Adrenal gland (tissue), 12 donors: Measurements from ENCODE around the gene ATOSA. TPM values are rescaled to one million over a fixed set of nuclear protein-coding genes. Genes with fewer than 3 reads are reported as not detected.

Experiments used
- DNase-seq, 7 donors: peaks; one replicate each; pipeline ENCODE4 v3.0.0-alpha.2; 2019 to 2020
- H3K27ac ChIP-seq, 5 donors: fragments of 200-600 bp; sonication (generic) in 4 of 5; 1 replicate in 3 of 5; 2 replicates in 2 of 5; pipeline versions ENCODE4 v1.5.1 to v1.8.0; 2016 to 2020; ENCODE audit warnings: mild to moderate bottlenecking in 1 of 5
- H3K27me3 ChIP-seq: fragments of 200-600 bp; 2 replicates; pipeline ENCODE4 v1.8.0; 2021
- H3K36me3 ChIP-seq, 2 donors: fragments of 200-600 bp; replicated peaks in 1 of 2; 1 replicate in 1 of 2; 2 replicates in 1 of 2; pipeline versions ENCODE4 v1.5.1 to v1.8.0; 2018 to 2022
- H3K4me1 ChIP-seq, 2 donors: fragments of 200-600 bp; replicated peaks in 1 of 2; 1 replicate in 1 of 2; 2 replicates in 1 of 2; pipeline versions ENCODE4 v1.5.1 to v1.8.0; 2018 to 2021
- H3K4me3 ChIP-seq, 4 donors: fragments of 200-600 bp; sonication (generic) in 3 of 4; one replicate each; pipeline ENCODE4 v1.5.1; 2016 to 2018
- H3K9me3 ChIP-seq, 3 donors: fragments of 200-600 bp; sonication (generic) in 1 of 3; replicated peaks in 1 of 3; 1 replicate in 2 of 3; 2 replicates in 1 of 3; pipeline versions ENCODE4 v1.5.1 to v1.8.0; 2016 to 2021
- POLR2A ChIP-seq, 2 donors: fragments of 450-650 bp; IDR thresholded peaks; one replicate each; pipeline ENCODE4 v1.6.1; 2017; ENCODE audit warnings: antibody characterized with exemption in 2 of 2, mild to moderate bottlenecking in 2 of 2, moderate library complexity in 1 of 2
- WGBS, 4 donors: extraction: QIAGEN DNeasy Blood & Tissue Kit in 2 of 4; methylation state at CpG; one replicate each; pipeline versions ENCODE4 v1.1.5 to v1.1.7; 2013 to 2017; 5-methylcytosine and 5-hydroxymethylcytosine counted together
- intact Hi-C, 2 donors: fragments of 100-400 bp; cut with DNase I; formaldehyde crosslinking; loops; one replicate each; pipeline versions ENCODE4 v1.14.1 to v1.15.0; 2022 to 2023
- polyA plus RNA-seq, 3 donors: library from polyadenylated mRNA; stranded (reverse); fragments of 200-250 nt in 2 of 3; fragments of 350-450 nt in 1 of 3; fragmentation: Illumina TruSeq in 1 of 3; extraction: RNeasy Lipid Tissue Mini Kit (QIAGEN cat#74804) in 1 of 3; gene quantifications; one replicate each; pipeline ENCODE4 v1.2.3, GENCODE V29; 2013 to 2014
- total RNA-seq, 9 donors: library from RNA; depleted of rRNA in 4 of 9; stranded (reverse); fragments of >200 nt in 4 of 9; fragments of 120-200 nt in 1 of 9; fragmentation: NEBNext Ultra II Directional in 1 of 9; extraction: Animal tissue kit (Norgen Biotek cat#: 25700) in 1 of 9; gene quantifications; one replicate each; pipeline versions ENCODE4 v1.1.0 to v1.2.4, GENCODE V29; 2013 to 2023
- TF ChIP-seq, protein P1 (sequence below), 6 experiments: fragments of 450-650 bp in 4 of 6; fragments of 200-600 bp in 2 of 6; sonication (generic) in 1 of 6; IDR thresholded peaks; 1 replicate in 5 of 6; 2 replicates in 1 of 6; pipeline versions ENCODE4 v1.5.1 to v1.8.0; 2016 to 2021; ENCODE audit warnings: antibody characterized with exemption in 6 of 6, mild to moderate bottlenecking in 2 of 6, moderate library complexity in 1 of 6
- donor health status: healthy with polysubstance abuse.
- donor health status: Bipolar disorder and iron deficiency.
- donor health status: DM: yes; HTN: yes; CAD: no.
- donor health status: DM: no; HTN: no; CAD: no.
- donor health status: DM: no; HTN: no; CAD: no.
- donor health status: DM: yes; HTN: yes; CAD: no.

The ATOSA gene
- total and polyA plus RNA-seq, 12 donors: 26.0 to 128 (median 53.8) TPM

DNA sequence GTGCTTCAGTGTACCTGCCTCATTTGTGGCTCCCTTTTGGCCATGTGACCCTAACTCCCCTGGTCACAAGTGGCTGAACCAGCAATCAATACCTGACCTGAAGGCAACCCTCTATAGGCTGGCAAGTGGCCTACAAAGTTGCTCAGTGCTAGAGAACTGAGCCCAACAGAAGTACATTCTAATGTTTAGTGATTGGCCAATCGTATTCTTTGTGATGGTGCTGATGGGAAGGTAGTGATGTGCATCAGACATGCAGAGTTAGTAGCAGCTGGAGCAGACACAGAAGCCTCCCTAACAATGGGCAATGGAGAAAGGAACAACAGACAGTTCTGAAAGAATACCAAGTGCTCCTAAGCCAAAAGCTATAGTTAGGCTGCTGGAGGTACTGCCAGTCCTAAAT lies 10.4 kb upstream of the ATOSA start:
- H3K4me3 ChIP-seq: no peak overlapping the region
- WGBS, 4 donors: 78 to 93% (median 84%) methylated on average over 1 of the region's 1 CpG
- intact Hi-C loops: no loop called here

DNA sequence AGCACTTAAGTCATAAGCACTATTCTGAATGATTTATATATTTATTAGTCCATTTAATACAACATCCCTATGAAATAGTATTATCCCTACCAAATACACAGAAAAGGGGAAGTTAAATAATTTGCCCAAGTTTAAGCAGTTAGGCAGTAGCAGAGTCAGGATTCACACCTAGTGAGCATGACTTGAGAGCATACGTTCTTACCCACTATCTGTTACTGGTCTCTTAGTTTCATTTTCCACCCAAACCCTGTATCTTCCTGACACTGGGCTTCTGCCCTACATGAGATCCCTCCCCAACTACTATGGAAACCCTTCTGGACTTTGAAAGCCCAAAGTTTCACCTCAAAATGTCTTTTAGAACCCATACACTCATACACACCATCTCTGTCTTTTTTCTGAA lies 4.4 kb upstream of the ATOSA start:
- no peaks in the 10 kb centered on the region for H3K27me3 ChIP-seq
- H3K9me3 ChIP-seq: no peaks in the 10 kb centered on the region
- H3K4me3 ChIP-seq: no peak overlapping the region
- H3K4me1 ChIP-seq: peaks cover 3 to 10% of the 10 kb centered on the region in 2 donors
- no peak overlapping the region for H3K27ac ChIP-seq
- intact Hi-C loops: no loop called here
- 48 to 64% (median 54%) methylated on average over 1 of the region's 1 CpG for WGBS, 4 donors
- H3K36me3 ChIP-seq: no peaks in the 10 kb centered on the region
- DNase-seq: no peak
- TF ChIP-seq POLR2A (IDR thresholded peaks at IDR 0.05): no peak
- TF ChIP-seq, protein P1, sequence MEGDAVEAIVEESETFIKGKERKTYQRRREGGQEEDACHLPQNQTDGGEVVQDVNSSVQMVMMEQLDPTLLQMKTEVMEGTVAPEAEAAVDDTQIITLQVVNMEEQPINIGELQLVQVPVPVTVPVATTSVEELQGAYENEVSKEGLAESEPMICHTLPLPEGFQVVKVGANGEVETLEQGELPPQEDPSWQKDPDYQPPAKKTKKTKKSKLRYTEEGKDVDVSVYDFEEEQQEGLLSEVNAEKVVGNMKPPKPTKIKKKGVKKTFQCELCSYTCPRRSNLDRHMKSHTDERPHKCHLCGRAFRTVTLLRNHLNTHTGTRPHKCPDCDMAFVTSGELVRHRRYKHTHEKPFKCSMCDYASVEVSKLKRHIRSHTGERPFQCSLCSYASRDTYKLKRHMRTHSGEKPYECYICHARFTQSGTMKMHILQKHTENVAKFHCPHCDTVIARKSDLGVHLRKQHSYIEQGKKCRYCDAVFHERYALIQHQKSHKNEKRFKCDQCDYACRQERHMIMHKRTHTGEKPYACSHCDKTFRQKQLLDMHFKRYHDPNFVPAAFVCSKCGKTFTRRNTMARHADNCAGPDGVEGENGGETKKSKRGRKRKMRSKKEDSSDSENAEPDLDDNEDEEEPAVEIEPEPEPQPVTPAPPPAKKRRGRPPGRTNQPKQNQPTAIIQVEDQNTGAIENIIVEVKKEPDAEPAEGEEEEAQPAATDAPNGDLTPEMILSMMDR (IDR thresholded peaks at IDR 0.05): no peak

More for the DNA sequence above, 10.4 kb upstream of the ATOSA start:
- H3K9me3 ChIP-seq: no peaks in the 10 kb centered on the region
- H3K4me1 ChIP-seq: no peaks in the 10 kb centered on the region
- H3K36me3 ChIP-seq: no peaks in the 10 kb centered on the region
- no peak overlapping the region for H3K27ac ChIP-seq
- TF ChIP-seq, protein P1 (IDR thresholded peaks at IDR 0.05): no peak
- TF ChIP-seq POLR2A (IDR thresholded peaks at IDR 0.05): no peak
- H3K27me3 ChIP-seq: no peaks in the 10 kb centered on the region
- no peak for DNase-seq

- Histone ChIP-seq H3K36me3 (no peaks in the 10 kb centered on the region), H3K4me3 (no peak overlapping the region), H3K27ac (no peak overlapping the region), H3K9me3 (no peaks in the 10 kb centered on the region), H3K4me1 (peaks cover 3 to 10% of the 10 kb centered on the region in 2 donors), H3K27me3 (no peaks in the 10 kb centered on the region)
- 74 to 92% (median 80%) methylated on average over 3 of the region's 3 CpGs for WGBS, 4 donors
- intact Hi-C loops: no loop called here
- no peak for DNase-seq
- TF ChIP-seq, protein P1 (IDR thresholded peaks at IDR 0.05): no peak
- TF ChIP-seq POLR2A (IDR thresholded peaks at IDR 0.05): no peak
Measured at GRCh38 chr15:52682781-52683180, 3.6 kb upstream of the ATOSA start.

DNA sequence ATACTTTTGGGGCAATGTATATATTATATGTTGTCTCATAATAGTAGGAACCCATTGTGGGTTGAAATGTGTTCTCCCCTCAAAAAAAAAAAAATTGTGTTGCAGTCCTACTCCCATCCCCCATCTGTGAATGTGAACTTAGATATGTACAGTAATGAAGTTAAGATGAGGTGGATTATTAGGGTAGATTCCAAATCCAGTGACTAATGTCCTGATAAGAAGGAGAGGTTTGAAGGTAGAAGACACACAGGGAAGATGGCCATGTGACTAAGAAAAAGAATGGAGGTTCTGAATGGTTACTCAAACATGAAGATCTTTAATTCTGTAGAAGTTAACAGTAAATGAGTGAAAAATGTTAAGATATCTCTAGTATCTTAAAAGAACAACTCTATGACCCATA lies 3.0 kb upstream of the ATOSA start:
- no peak overlapping the region for H3K27ac ChIP-seq
- DNase-seq: no peak
- intact Hi-C loops: no loop called here
- H3K27me3 ChIP-seq: no peaks in the 10 kb centered on the region
- H3K4me3 ChIP-seq: no peak overlapping the region
- H3K9me3 ChIP-seq: no peaks in the 10 kb centered on the region
- TF ChIP-seq, protein P1 (IDR thresholded peaks at IDR 0.05): no peak
- TF ChIP-seq POLR2A (IDR thresholded peaks at IDR 0.05): no peak
- peaks cover 3 to 15% of the 10 kb centered on the region in 2 donors for H3K4me1 ChIP-seq
- no peaks in the 10 kb centered on the region for H3K36me3 ChIP-seq
